T-helper 1 cell (primary cell): ENCODE measurements around the gene DNAJA4.
A peak's percentile ranks its signal among the peaks of the same experiment; 100 is the strongest.

Source experiments
- DNase-seq, 5 donors: peaks; one replicate each; pipeline ENCODE4 v3.0.0-alpha.2; 2012 to 2020

The DNAJA4 gene

GRCh38 chr15:78282324-78282723 is 18.0 kb downstream of the DNAJA4 start:
- no peak for DNase-seq

- DNase-seq = no peak
These were observed 20.4 kb downstream of the DNAJA4 start for GRCh38 chr15:78284758-78285157.

GRCh38 chr15:78290222-78290621 is 25.9 kb downstream of the DNAJA4 start:
- no peak for DNase-seq

GRCh38 chr15:78291052-78291451 is 26.7 kb downstream of the DNAJA4 start:
- no peak for DNase-seq

- DNase-seq = no peak
These were observed 27.3 kb downstream of the DNAJA4 start for GRCh38 chr15:78291698-78292097.

GRCh38 chr15:78292219-78292618 is 27.9 kb downstream of the DNAJA4 start:
- DNase-seq = no peak

- peak; percentile 81 to 94 (median 85) for DNase-seq
These were observed 35.0 kb downstream of the DNAJA4 start, which contains the start of gene SKIC8 for GRCh38 chr15:78299101-78299930. TSS of gene SKIC8 (minus strand) at chr15:78299609. CDS start at chr15:78295686, 3,923 bp downstream.

GRCh38 chr15:78301326-78301725 is 37.0 kb downstream of the DNAJA4 start:
- DNase-seq = peak in 1 of 5 donors; percentile 32

GRCh38 chr15:78301828-78302227 is 37.5 kb downstream of the DNAJA4 start:
- no peak for DNase-seq

GRCh38 chr15:78302579-78303312 is 38.4 kb downstream of the DNAJA4 start:
- DNase-seq = peak in 1 of 5 donors; percentile 50

- DNase-seq = no peak
These were observed 40.1 kb downstream of the DNAJA4 start for GRCh38 chr15:78304216-78305066.

- DNase-seq = no peak
These were observed 41.9 kb downstream of the DNAJA4 start for GRCh38 chr15:78306176-78306774.

- DNase-seq = no peak
These were observed 43.6 kb downstream of the DNAJA4 start for GRCh38 chr15:78307976-78308375.

- peak in 3 of 5 donors; percentile 15 to 36 (median 16) for DNase-seq
These were observed 44.2 kb downstream of the DNAJA4 start for GRCh38 chr15:78308422-78309032.

- no peak for DNase-seq
These were observed 46.9 kb downstream of the DNAJA4 start for GRCh38 chr15:78311292-78311691.

GRCh38 chr15:78312536-78312935 is 48.2 kb downstream of the DNAJA4 start:
- DNase-seq = no peak

- no peak for DNase-seq
These were observed 48.6 kb downstream of the DNAJA4 start for GRCh38 chr15:78312957-78313356.

GRCh38 chr15:78313383-78313782 is 49.0 kb downstream of the DNAJA4 start:
- DNase-seq = no peak

- DNase-seq = no peak
These were observed 49.8 kb downstream of the DNAJA4 start for GRCh38 chr15:78314181-78314581.

- no peak for DNase-seq
These were observed 51.4 kb downstream of the DNAJA4 start for GRCh38 chr15:78315686-78316282.

GRCh38 chr15:78316283-78317083 is 52.1 kb downstream of the DNAJA4 start:
- no peak for DNase-seq
